ENCODE measurements around the gene LAG3.

The LAG3 gene

DNA sequence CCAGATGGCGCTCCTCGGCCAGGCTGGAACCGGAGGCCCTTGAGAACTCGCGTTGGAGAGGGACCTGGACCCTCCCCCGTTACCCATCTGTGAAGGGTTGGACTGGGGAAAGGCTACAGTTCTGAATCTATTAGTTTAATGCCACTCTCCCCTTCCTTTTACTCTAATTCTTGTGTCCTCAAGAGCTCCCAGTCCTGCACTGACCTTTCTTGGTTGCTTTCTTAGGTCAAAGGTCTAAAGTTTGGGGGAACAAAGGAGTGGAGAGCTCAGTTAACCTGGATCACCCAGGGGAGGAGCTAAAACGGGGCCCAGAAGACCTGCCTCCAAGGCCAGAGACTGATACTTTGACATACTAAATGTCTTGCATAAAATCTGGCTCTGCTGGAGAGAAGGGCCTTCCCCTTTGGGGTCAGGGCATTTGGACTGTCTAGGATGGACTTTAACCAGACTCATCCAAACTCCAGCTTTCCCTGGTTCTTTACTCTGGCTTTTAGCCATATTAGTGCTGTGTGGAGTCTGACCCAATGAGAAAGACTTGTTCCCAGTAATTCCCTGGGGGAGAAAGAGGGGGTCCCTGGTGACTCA is 18.5 kb upstream of the LAG3 start:
- DNase-seq (ENCODE audit: low read depth): no peak

- DNase-seq (ENCODE audit: low read depth): no peak
Measured at GRCh38 chr12:6754411-6754810, 17.9 kb upstream of the LAG3 start.

DNA sequence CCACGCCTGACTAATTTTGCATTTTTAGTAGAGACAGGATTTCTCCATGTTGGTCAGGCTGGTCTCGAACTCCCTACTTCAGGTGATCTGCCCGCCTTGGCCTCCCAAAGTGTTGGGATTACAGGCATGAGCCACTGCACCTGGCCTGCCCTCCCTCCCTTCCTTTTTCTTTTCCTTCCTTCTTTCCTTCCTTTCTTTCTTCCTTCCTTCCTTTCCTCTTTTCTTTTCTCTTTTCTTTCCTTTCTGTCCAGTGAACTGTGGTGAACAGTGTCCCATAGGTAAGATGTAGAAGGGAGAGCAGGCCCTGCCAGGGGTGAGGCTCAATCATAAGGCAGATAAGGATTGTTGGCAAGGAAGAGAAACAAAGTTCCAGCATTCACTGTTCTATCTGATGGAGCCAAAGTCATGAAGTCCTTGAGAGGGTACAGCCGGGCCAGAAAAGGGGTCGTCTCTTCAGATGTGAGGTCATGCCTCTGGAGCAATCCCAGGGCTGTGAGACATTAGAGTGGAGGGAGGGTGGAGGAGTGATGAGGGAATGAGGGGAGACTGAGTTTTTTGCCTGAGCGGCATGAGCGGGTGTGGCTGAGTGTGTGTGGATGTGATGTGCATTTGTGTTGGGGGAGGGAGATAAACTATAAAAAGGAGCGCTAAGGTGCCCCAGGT is 15.2 kb upstream of the LAG3 start:
- DNase-seq (ENCODE audit: low read depth): no peak

- no peak for DNase-seq (ENCODE audit: low read depth)
Measured at GRCh38 chr12:6758506-6759095, 13.7 kb upstream of the LAG3 start.

DNA sequence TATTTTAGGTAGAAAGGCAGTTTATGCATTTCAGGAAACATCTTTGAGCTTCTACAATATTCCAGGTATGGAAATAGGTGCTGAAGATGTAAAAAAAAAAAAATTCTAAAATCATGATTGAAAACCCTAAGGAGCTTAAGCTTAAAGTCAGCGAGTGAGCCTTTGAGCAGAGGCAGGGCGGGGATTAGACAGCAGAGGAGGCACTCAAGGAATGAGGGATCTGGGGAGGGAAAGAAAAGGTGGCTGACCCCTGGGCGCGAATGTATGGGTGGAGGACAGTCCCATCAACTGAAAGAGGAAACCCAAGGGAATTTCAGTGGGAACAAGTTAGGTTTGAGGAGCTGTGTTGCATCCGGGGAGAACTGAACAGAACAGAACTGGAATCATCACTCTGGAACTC is 12.6 kb upstream of the LAG3 start:
- DNase-seq (ENCODE audit: low read depth): no peak

GRCh38 chr12:6763380-6763779 is 8.9 kb upstream of the LAG3 start:
- no peak for DNase-seq (ENCODE audit: low read depth)

DNA sequence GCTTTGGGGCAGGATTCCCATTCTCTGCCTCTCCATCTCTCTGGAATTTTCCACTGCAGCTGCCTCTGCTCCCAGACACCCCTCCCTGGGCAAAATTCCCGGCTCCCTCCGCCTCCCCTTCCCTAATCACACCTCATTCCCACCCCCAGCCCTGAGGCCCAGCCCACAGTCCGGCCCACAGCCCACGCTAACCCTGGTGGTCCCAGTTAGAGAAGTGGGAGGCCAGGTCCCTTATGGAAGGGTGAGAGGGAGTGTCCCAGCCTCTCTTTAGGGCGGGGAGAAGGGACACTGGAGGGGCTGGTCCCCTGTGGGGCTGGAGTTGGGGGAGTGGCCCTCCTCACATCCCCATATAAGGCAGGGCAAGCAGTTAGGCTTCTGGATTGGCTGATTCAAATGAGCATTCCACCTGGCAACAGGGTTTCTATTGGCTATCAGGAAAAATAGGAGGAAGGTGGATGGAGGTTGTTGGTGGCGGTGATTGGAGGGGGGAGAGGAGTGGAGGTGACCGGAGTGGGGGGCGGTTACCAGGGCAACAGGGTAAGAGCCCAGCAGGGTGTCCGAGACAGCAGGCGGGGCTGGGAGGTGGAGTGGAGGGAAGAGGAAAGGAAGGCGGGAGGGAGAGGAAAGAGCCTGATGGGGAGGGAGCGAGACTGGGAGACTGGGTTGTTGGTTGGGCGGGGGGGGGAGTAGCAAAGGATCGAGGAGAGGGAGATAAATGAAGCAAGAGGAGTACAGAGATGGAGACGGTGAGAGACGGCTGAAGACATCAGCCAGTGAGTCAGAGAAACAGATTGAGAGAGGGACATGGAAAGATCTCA is 8.1 kb upstream of the LAG3 start:
- DNase-seq (ENCODE audit: low read depth): peak; percentile 99

GRCh38 chr12:6765048-6765633 is 7.2 kb upstream of the LAG3 start:
- DNase-seq (ENCODE audit: low read depth): no peak

- peak; percentile 71 for DNase-seq (ENCODE audit: low read depth)
Measured at GRCh38 chr12:6765634-6766581, 6.4 kb upstream of the LAG3 start, which contains the start of gene PTMS. Gene PTMS (plus strand): TSS chr12:6766363. CDS start chr12:6766706, 343 bp downstream.

GRCh38 chr12:6766651-6767349 is 5.5 kb upstream of the LAG3 start:
- DNase-seq (ENCODE audit: low read depth): no peak

GRCh38 chr12:6767353-6768319 is 4.7 kb upstream of the LAG3 start:
- no peak for DNase-seq (ENCODE audit: low read depth)

GRCh38 chr12:6768437-6768914 is 3.8 kb upstream of the LAG3 start:
- DNase-seq (ENCODE audit: low read depth): no peak

DNA sequence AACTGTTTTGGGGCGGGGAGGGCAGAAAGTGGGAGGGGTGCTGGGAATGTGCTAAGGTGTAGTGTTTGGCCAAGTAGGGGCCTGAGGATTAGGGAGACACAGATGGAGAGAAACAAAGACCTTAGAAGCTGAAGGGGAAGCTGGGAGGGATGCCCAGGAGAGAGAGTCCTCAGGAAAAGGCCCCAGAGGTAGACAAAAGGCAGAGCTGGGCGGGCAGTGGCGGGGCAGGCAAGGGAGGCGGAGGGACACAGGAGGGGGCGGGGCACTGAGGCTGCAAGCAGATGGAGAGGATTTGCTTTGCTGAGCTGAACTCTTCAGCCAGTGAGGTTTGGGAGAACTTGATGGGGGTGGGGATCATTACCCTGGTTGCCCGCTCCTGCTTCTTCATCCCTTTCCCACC is 3.3 kb upstream of the LAG3 start:
- no peak for DNase-seq (ENCODE audit: low read depth)

GRCh38 chr12:6769666-6770065 is 2.7 kb upstream of the LAG3 start:
- DNase-seq (ENCODE audit: low read depth): no peak

GRCh38 chr12:6770094-6770493 is 2.2 kb upstream of the LAG3 start:
- no peak for DNase-seq (ENCODE audit: low read depth)

DNA sequence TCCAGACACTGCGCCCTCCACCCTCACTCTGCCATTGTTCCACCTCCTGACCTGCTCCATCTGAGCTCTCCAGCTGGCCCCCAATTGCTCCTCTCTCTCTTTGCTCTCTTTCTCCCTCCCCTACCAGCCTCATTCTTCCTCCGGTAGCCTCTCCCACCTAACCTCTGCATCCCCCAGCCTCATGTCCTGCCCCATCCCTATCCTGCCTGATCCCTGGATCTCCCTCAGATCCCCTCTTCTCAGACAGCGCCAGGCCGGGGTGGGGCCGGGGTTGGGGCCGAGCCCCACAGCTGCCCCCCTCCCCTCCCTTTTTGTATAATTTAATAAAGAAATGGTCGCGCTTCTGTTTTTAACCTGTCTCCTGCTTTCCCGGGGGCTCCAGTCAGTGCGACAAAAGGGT is 1.7 kb upstream of the LAG3 start:
- no peak for DNase-seq (ENCODE audit: low read depth)

DNA sequence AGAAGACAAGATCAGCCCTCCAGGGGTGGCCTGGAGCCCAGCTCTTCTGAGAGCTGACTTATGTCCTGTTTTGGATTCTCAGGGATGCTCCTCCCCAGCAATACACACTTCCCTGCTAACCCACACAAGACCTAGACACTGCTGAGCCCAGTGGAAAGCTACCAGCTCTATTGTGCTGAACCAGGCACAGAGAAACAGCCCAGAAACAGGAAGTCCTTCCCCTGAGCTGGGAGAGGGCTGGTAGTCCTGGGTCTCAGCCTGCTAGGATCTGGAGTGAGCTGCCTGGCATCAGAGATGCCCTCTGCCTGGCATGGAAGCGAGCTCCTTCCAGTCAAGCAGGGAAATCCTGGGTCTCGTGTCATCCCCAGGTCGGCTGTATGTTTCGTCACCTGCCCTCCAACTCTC is 1.2 kb upstream of the LAG3 start:
- no peak for DNase-seq (ENCODE audit: low read depth)

DNA sequence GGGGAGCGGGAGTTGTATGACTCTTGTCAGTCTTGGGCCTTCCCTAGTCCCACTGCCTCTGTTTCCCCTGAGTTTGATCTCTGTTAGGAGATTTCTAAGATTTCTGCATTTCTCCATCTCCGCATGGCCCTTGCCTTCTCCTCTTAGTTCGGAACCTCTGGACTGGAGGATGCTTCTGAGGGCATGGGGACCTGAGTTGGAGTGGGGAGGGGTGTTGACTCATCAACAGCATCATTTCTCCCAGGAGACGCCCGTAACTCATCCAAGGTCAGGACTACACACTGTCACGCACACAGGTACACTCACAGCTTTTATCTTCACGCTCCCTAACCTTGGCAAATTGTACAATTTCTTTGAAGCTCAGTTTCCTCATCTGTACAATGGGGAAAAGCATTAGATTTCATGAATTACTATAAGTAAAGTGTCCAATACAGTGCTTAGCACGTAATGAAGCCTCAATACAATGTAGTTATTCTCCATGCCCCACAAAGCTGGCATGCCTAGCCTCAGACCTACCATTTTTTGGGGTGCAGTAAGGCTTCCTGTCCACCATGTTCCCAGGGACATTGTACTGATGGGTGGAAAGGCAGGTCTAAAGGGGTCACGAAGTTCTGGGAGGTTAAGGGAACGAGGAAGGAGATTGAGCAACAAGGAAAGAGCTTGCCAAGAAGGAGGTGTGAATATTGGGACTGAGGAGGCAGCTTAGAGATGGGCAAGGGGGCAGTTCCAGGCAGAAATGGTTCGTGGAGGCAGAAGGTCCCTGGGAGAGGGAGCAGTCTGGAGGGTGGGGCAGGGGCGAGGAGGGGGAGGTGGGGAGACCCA is 600 bp upstream of the LAG3 start:
- DNase-seq (ENCODE audit: low read depth): no peak
